Duodenal mucosa (tissue), 2 donors: Measurements from ENCODE around the gene ATG9A.

Experiments used
- H3K27ac ChIP-seq: one replicate; pipeline ENCODE4 v1.7.0; 2013; ENCODE audit warnings: low read depth, low read length
- H3K27me3 ChIP-seq, 2 donors: one replicate each; pipeline ENCODE4 v1.7.0; 2013; ENCODE audit warnings: low read length in 2 of 2, control low read depth in 1 of 2; ENCODE audit not compliant: insufficient read depth in 2 of 2, control insufficient read depth in 1 of 2
- H3K36me3 ChIP-seq, 2 donors: one replicate each; pipeline ENCODE4 v1.7.0; 2013; ENCODE audit warnings: low read length in 2 of 2, control low read depth in 1 of 2; ENCODE audit not compliant: insufficient read depth in 2 of 2, control insufficient read depth in 1 of 2
- H3K4me1 ChIP-seq, 2 donors: one replicate each; pipeline ENCODE4 v1.7.0; 2013; ENCODE audit warnings: low read length in 2 of 2, control low read depth in 1 of 2; ENCODE audit not compliant: insufficient read depth in 2 of 2, control insufficient read depth in 1 of 2
- H3K4me3 ChIP-seq, 2 donors: one replicate each; pipeline ENCODE4 v1.7.0; 2013; ENCODE audit warnings: low read length in 2 of 2, low read depth in 1 of 2
- H3K9ac ChIP-seq, 2 donors: one replicate each; pipeline ENCODE4 v1.7.0; 2013; ENCODE audit warnings: low read length in 2 of 2, low read depth in 1 of 2
- H3K9me3 ChIP-seq, 2 donors: one replicate each; pipeline ENCODE4 v1.7.0; 2013; ENCODE audit warnings: low read length in 2 of 2, control low read depth in 1 of 2; ENCODE audit not compliant: control insufficient read depth in 1 of 2

The ATG9A gene

DNA sequence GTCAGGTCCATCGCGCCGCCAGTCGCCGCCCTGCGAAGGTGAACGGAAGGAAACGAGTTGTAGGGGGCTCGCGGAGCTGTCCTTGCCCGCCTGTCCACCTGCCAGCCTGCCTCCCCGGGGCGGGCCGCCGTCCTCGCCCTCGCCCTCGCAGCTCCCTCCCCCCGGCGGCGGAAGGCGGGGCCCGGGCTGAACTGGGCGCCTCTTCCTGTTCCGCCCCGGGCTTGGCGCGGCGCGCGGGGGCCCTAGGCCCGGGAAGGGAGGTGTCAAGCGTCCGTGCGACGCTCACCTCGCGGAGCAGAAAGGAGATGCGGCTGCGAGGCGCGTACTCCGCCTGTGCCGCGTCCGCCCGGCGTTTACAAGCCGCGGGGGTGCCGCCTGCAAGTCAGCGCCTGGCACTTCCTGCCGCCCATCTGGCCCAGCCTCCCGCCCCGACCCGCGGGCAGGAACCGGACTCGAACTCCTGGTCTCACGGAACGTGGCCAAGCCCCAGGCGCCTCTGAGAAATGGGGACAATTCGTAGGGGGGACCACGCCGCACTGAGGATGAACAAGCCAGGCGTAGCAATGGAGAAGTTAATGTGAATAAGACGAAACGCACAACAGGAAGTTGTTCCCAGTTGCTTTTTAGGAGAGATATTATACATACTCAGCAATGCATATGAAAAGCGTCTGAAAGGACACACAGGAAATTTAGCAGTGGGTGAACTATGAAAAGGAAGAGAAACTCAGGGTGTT, 52.5 kb downstream of the ATG9A start, which contains the start of gene CNPPD1:
Gene CNPPD1 (minus strand): TSS at position 108 of the 734 bp plus-strand sequence. CDS start 97 bp downstream, at position 11.
- H3K4me1 ChIP-seq = peaks cover 26 to 29% of the 10 kb centered on the region in 2 donors
- H3K36me3 ChIP-seq = peaks cover 39 to 56% of the 10 kb centered on the region in 2 donors
- H3K9ac ChIP-seq = peak within 1 kb of the TSS; percentile 95 to 98
- peak within 1 kb of the TSS; percentile 100 for H3K27ac ChIP-seq
- H3K27me3 ChIP-seq = no peaks in the 10 kb centered on the region
- no peaks in the 10 kb centered on the region for H3K9me3 ChIP-seq
- peak within 1 kb of the TSS; percentile 95 for H3K4me3 ChIP-seq

DNA sequence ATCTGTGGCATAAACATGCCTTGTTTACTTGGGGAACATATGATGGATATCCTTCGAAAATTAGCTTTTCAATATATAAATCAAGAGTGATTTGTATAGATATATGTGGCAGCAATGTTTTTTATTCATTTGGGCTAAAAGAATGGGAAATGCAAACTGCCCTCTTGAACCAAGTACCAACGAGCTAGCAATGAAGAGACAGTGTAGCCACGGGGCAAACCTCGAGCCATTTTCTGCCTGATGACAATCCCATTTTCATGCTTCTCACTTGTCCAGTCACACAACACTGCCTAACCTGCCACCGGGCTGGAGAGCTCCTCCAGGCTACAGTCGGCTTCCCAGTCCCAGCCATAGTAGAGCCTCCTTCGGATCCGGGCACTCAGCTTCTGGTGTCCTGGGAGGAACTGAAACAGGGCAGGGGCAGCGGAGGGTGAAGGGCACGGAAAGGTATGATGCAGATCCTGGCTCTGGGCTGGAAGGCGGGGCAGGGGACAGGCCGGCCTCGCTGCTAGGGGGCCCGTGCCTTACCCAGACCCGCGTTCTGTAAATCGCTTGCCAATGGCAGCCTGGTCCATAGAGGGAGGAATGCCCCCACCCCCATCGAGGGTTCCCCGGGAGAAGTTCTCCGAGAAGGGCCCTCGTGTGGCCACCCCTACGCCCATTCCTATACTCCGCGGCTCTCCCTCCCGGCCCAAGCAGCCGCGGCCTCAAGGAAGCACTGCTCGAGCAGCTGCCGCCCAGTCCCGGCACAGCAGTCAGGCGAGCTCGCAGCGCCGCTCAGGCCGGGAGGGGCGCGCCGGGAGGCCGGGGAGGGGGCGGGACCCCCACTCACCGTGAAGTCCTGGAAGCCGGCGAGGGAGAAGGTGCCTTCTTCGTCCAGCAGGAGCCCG, 53.3 kb downstream of the ATG9A start:
- H3K36me3 ChIP-seq = peaks cover 31 to 56% of the 10 kb centered on the region in 2 donors
- peak overlapping the region; percentile 95 for H3K4me3 ChIP-seq
- peaks cover 29% of the 10 kb centered on the region in 2 donors for H3K4me1 ChIP-seq
- peak overlapping the region; percentile 100 for H3K27ac ChIP-seq
- H3K27me3 ChIP-seq = no peaks in the 10 kb centered on the region
- H3K9me3 ChIP-seq = no peaks in the 10 kb centered on the region
- H3K9ac ChIP-seq = peak overlapping the region; percentile 95 to 98

DNA sequence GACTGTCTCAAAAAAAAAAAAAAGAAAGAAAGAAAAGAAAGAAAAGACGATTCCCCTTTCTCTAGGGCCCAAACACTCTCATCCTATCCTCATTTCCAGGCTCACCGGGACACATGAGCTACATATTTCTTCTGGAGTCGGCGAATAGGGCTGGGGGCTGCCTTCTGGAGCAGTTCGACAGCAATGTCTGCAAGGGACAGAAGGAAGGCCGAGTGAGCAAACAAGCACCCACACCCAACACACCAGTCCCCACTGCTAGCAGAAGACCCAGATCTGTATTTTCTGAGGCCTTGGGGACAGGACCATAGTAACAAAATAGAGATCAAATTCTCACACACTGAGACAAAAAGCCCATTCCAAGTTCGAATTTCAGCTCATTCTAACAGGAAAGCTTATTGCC, 54.0 kb downstream of the ATG9A start:
- H3K9ac ChIP-seq = peak overlapping the region; percentile 95 to 98
- no peaks in the 10 kb centered on the region for H3K9me3 ChIP-seq
- H3K27me3 ChIP-seq = no peaks in the 10 kb centered on the region
- no peak overlapping the region for H3K27ac ChIP-seq
- H3K36me3 ChIP-seq = peaks cover 24 to 49% of the 10 kb centered on the region in 2 donors
- H3K4me3 ChIP-seq = peak overlapping the region; percentile 95
- H3K4me1 ChIP-seq = peaks cover 35% of the 10 kb centered on the region in 2 donors

DNA sequence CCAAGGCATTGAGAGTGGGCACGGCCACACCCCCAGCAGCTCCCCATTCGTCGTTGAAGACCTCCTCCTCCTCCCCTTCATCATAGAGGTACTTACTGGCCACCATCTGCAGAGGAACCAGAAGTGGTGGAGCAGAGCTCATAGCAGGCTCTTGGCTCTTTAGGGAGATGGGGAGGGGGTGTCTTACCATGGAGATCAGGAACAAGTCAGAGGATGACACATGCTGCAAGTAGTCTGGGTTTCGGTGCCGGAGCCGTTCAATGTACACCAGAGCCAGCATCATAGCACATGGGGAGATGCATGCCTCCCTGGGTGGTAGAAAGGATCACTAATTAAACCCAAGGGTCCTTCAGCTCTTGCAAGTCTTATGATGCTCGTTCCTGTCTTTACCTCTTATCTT, 54.6 kb downstream of the ATG9A start:
- H3K9me3 ChIP-seq = no peaks in the 10 kb centered on the region
- peaks cover 35 to 42% of the 10 kb centered on the region in 2 donors for H3K4me1 ChIP-seq
- H3K9ac ChIP-seq = no peak overlapping the region
- H3K4me3 ChIP-seq = no peak overlapping the region
- peaks cover 21 to 42% of the 10 kb centered on the region in 2 donors for H3K36me3 ChIP-seq
- no peak overlapping the region for H3K27ac ChIP-seq
- H3K27me3 ChIP-seq = no peaks in the 10 kb centered on the region

DNA sequence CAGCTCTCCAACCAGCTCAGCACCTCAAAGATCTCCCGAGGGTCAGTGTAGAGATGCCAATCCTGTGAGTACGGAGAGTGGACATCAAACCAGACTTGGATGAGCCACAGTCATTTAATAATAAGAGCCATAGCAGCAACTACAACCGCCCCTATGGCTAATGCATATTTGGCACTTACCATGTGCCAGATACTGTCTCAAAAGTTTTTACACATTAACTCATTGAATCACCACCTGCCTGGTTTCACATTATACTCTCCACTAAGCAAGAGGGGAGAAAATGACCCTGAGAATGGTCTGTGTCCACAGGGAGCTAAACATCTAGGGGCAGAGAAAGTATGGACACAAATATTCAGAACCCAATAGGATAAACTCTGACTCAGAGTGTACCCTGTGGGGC, 55.3 kb downstream of the ATG9A start:
- Histone ChIP-seq H3K27ac (no peak overlapping the region), H3K36me3 (peaks cover 21 to 39% of the 10 kb centered on the region in 2 donors), H3K4me1 (peaks cover 35 to 42% of the 10 kb centered on the region in 2 donors), H3K9ac (no peak overlapping the region), H3K9me3 (no peaks in the 10 kb centered on the region), H3K27me3 (no peaks in the 10 kb centered on the region), H3K4me3 (no peak overlapping the region)

DNA sequence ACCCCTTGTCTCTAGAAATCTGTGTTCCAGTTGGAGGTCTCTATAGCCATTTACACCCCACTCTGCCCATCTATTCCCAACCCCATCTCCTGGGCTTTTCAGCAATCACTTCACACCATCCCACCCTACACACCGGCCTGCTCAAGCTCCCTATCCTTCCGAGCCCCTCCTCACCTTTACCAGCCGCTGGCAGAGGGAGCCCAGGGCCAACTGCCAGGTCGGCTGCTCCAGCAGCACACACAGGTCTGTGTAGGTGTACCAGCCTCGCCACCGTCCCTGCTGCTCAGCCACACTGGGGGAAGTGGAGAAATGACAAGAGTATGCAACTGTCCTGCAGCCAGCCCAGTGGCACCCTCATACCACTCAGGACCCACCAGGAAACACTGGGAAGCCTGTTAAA, 56.3 kb downstream of the ATG9A start:
- Histone ChIP-seq H3K27me3 (no peaks in the 10 kb centered on the region), H3K36me3 (peaks cover 21 to 39% of the 10 kb centered on the region in 2 donors), H3K9me3 (no peaks in the 10 kb centered on the region), H3K4me3 (no peak overlapping the region), H3K9ac (no peak overlapping the region), H3K27ac (no peak overlapping the region), H3K4me1 (peaks cover 34 to 46% of the 10 kb centered on the region in 2 donors)

DNA sequence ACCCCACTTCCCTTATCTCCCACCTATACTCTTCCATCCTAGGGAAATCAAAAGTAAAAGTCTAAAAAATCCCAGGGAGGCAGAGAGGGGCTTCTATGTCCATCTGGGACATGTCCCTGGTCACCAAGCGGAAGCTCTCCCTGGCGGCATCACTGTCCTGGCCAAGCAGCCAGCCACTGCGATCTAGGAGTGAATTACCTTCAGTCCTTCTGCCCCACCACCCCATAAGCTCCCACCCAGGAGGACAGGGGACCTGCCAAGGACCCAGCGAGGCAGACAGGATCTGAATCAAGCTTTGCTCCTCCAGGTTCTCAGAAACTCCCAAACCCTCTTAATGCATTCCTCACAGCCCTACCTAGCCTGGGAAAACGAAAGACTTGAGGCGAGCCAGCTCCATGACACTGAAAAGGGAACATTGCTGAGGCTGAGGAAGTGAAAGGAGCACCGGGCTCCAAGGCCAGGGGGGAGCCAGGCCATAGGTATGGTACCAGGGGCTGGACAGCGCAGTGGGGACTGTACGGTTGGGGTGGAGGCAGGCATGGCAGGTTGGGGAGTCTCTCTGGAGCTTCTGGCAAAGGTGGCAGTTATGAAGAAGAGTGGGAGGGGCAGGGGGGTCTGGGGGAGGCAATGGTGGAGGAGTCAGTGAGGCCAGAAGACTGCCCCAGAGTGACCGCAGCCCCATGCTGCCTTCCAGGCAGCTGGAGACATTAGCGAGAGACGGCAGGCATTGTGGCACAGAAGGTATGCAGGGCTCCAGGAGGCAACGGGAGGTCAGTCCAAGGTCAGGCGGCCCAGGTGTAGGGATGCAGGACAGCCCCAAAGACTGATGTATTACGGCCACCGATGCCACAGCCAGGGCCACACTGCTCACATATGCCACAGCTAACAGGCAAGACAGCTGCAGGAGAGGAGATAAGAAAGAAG, 56.9 kb downstream of the ATG9A start:
- H3K36me3 ChIP-seq = peaks cover 21 to 39% of the 10 kb centered on the region in 2 donors
- peaks cover 32 to 47% of the 10 kb centered on the region in 2 donors for H3K4me1 ChIP-seq
- no peaks in the 10 kb centered on the region for H3K9me3 ChIP-seq
- H3K27ac ChIP-seq = no peak overlapping the region
- H3K9ac ChIP-seq = no peak overlapping the region
- H3K4me3 ChIP-seq = no peak overlapping the region
- no peaks in the 10 kb centered on the region for H3K27me3 ChIP-seq

DNA sequence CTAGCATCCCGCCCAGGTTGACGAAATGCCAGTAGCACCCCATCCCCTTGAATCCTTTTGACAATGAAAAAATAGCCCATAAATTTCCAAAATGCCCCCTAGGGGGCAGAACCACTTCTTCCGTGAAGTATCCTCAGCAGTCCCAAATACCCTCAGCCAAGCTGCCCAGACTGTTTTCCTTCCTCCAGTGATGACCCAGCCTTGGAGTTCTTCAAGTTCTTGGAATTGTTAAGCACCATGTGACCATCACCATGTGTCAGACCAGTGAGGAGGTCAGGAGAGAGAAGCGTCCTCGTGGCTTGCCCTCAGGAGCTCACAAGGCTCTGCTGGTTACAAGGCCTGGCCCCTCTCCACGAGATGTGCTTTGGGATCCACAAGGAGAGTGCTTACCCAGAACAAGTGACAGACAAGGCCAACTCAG, 58.2 kb downstream of the ATG9A start:
- Histone ChIP-seq H3K4me1 (peaks cover 28 to 47% of the 10 kb centered on the region in 2 donors), H3K9me3 (no peaks in the 10 kb centered on the region), H3K9ac (no peak overlapping the region), H3K27me3 (no peaks in the 10 kb centered on the region), H3K4me3 (no peak overlapping the region), H3K27ac (no peak overlapping the region), H3K36me3 (peaks cover 21 to 43% of the 10 kb centered on the region in 2 donors)

DNA sequence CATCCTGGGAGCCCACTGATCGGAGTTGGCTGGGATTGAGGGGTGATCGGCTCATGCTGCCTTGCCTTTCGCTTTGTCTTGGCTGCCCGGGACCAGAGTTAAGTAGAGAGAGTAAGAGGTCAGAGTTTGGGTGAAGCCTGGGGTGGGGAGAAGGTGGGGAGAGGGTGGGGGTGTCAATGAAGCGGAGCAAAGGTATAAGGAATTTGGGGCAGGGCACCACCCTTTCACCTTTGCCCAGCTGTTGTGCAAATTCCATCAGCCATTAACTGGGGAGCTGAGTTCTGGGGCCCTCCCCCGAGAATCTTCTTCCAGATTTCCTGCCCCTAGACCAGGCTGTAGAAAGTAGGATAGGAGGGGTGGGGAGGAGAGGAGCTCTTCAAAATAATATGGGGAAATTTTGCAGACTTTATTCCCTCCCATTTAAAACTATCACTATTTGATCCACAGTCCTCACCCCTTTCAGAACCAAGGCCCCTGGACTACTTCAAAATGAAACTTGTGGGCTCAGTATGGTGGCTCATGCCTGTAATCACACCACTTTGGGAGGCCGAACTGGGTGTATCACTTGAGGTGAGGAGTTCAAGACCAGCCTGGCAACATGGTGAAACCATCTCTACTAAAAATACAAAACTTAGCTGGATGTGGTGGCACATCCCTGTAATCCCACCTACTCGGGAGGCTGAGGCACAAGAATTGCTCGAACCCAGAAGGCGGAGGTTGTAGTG, 59.3 kb downstream of the ATG9A start, which contains the start of gene SLC23A3:
Gene SLC23A3 (minus strand): TSS at position 100 of the 725 bp plus-strand sequence. CDS start 45 bp downstream, at position 55.
- Histone ChIP-seq H3K4me1 (peaks cover 20 to 41% of the 10 kb centered on the region in 2 donors), H3K27me3 (no peaks in the 10 kb centered on the region), H3K27ac (peak within 1 kb of the TSS; percentile 30), H3K4me3 (peak within 1 kb of the TSS; percentile 19 to 28), H3K36me3 (peaks cover 21 to 43% of the 10 kb centered on the region in 2 donors), H3K9me3 (no peaks in the 10 kb centered on the region), H3K9ac (peak within 1 kb of the TSS in 1 of 2 donors; percentile 16)
